Measurements from ENCODE around the gene ANXA8. TPM values are rescaled to one million over a fixed set of nuclear protein-coding genes. Genes with fewer than 3 reads are reported as not detected.
"Not testable (repeated sequence)": the region's sequence is repeated elsewhere in the genome, so short reads cannot be mapped to it uniquely, and the experiment has no call there.

ANXA8 gene
- polyA plus RNA-seq, 1 donor: 18.2 TPM

DNA sequence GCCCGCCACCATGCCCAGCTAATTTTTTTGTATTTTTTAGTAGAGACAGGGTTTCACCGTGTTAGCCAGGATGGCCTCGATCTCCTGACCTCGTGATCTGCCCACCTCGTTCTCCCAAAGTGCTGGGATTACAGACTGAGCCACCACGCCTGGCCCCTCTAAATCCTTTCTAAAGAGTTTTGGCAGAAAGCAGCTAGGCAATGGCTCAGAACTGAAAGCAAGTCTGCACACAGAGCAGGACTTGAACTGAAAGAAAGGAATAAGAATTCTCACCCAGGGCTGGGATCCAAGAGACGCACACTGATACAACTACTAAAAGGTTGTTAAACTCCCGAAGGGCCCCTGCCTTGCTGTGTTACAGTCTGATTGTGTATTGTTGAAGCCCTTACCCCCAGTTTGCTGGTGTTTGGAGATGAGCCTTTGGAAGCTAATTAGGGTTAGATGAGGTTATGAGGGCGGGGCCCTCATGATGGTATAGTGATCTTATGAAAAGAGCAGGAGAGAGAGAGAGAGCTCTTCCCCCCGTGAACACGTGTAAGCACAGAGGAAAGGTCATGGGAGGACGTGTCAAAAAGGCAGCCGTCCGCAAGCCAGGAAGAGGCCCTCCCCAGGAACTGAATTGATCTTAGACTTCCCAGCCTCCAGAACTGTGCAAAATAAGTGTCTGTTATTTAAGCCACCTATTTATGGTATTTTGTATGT, 18.5 kb downstream of the ANXA8 start:
- DNase-seq; H3K27me3 ChIP-seq (ENCODE audit: control insufficient read depth, insufficient read depth, low read length); H3K36me3 ChIP-seq (ENCODE audit: control insufficient read depth, insufficient read depth, low read length); H3K4me3 ChIP-seq (ENCODE audit: low read length); H3K9me3 ChIP-seq (ENCODE audit: control insufficient read depth, low read depth, low read length); H3K4me1 ChIP-seq (ENCODE audit: control insufficient read depth, insufficient read depth, low read length); H3K27ac ChIP-seq (ENCODE audit: low read length): not testable (repeated sequence)
- WGBS (ENCODE audit: insufficient coverage, low lambda C conversion rate): no CpG with 5 or more reads among the region's 14 CpGs

GRCh38 chr10:47462577-47463358, 21.1 kb downstream of the ANXA8 start:
- WGBS (ENCODE audit: insufficient coverage, low lambda C conversion rate): no CpG with 5 or more reads among the region's 9 CpGs
- not testable (repeated sequence) for H3K4me1 ChIP-seq (ENCODE audit: control insufficient read depth, insufficient read depth, low read length); H3K4me3 ChIP-seq (ENCODE audit: low read length); H3K27ac ChIP-seq (ENCODE audit: low read length); H3K36me3 ChIP-seq (ENCODE audit: control insufficient read depth, insufficient read depth, low read length); DNase-seq; H3K9me3 ChIP-seq (ENCODE audit: control insufficient read depth, low read depth, low read length); H3K27me3 ChIP-seq (ENCODE audit: control insufficient read depth, insufficient read depth, low read length)

- peaks cover 17% of the 10 kb centered on the region for H3K4me1 ChIP-seq (ENCODE audit: control insufficient read depth, insufficient read depth, low read length)
- not testable (repeated sequence) for H3K27me3 ChIP-seq (ENCODE audit: control insufficient read depth, insufficient read depth, low read length); H3K9me3 ChIP-seq (ENCODE audit: control insufficient read depth, low read depth, low read length); H3K36me3 ChIP-seq (ENCODE audit: control insufficient read depth, insufficient read depth, low read length); H3K27ac ChIP-seq (ENCODE audit: low read length)
- H3K4me3 ChIP-seq (ENCODE audit: low read length): peak overlapping the region; percentile 4
- peak; percentile 31 to 75 for DNase-seq
- WGBS (ENCODE audit: insufficient coverage, low lambda C conversion rate): no CpG with 5 or more reads among the region's 37 CpGs
Measured at GRCh38 chr10:47461261-47461687, 22.6 kb downstream of the ANXA8 start.

DNA sequence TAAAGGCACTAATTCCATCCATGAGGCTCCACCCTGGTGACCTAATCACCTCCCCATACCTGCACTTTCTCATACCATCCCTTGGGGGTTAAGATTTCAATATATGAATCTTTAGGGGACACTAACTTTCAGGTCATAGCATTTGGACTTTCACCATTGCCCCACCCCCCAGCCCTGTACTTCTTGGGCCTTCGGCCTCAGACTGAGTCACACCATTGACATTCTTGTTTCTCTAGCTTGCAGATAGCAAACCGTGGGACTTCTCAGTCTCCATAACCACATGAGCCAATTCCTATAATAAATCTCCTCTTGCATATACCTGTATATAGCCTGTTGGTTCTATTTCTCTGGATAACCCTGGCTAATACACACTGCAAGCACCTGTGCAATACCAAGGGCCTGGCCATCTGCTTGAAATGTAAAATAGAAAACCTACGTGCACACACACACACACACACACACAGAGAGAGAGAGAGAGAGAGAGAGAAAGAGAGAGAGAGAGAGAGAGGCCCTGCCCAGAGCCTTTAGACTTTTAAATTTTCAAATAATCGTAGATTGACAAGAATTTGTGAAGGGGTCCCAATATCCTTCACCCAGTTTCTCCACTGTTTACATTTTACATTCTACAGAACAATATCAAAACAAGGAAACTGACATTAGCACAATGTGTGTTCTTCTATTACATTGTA, 25.3 kb downstream of the ANXA8 start:
- Histone ChIP-seq H3K36me3 (ENCODE audit: control insufficient read depth, insufficient read depth, low read length) (no peaks in the 10 kb centered on the region), H3K27me3 (ENCODE audit: control insufficient read depth, insufficient read depth, low read length) (no peaks in the 10 kb centered on the region), H3K4me1 (ENCODE audit: control insufficient read depth, insufficient read depth, low read length) (peaks cover 33% of the 10 kb centered on the region), H3K27ac (ENCODE audit: low read length) (peak overlapping the region; percentile 61), H3K9me3 (ENCODE audit: control insufficient read depth, low read depth, low read length) (peaks cover 2% of the 10 kb centered on the region), H3K4me3 (ENCODE audit: low read length) (no peak overlapping the region)
- WGBS (ENCODE audit: insufficient coverage, low lambda C conversion rate): no CpG with 5 or more reads among the region's 4 CpGs
- peak; percentile 69 to 84 for DNase-seq

- Histone ChIP-seq H3K9me3 (ENCODE audit: control insufficient read depth, low read depth, low read length) (peaks cover 2% of the 10 kb centered on the region), H3K4me3 (ENCODE audit: low read length) (no peak overlapping the region), H3K27me3 (ENCODE audit: control insufficient read depth, insufficient read depth, low read length) (no peaks in the 10 kb centered on the region), H3K27ac (ENCODE audit: low read length) (no peak overlapping the region), H3K36me3 (ENCODE audit: control insufficient read depth, insufficient read depth, low read length) (no peaks in the 10 kb centered on the region), H3K4me1 (ENCODE audit: control insufficient read depth, insufficient read depth, low read length) (peaks cover 41% of the 10 kb centered on the region)
- WGBS (ENCODE audit: insufficient coverage, low lambda C conversion rate): no CpG with 5 or more reads among the region's 1 CpG
- DNase-seq: no peak
Measured at GRCh38 chr10:47457826-47458225, 26.1 kb downstream of the ANXA8 start.

- no peak overlapping the region for H3K27ac ChIP-seq (ENCODE audit: low read length)
- WGBS (ENCODE audit: insufficient coverage, low lambda C conversion rate): no CpG with 5 or more reads among the region's 1 CpG
- H3K9me3 ChIP-seq (ENCODE audit: control insufficient read depth, low read depth, low read length): peaks cover 2% of the 10 kb centered on the region
- no peak for DNase-seq
- H3K4me3 ChIP-seq (ENCODE audit: low read length): no peak overlapping the region
- no peaks in the 10 kb centered on the region for H3K27me3 ChIP-seq (ENCODE audit: control insufficient read depth, insufficient read depth, low read length)
- H3K4me1 ChIP-seq (ENCODE audit: control insufficient read depth, insufficient read depth, low read length): peaks cover 44% of the 10 kb centered on the region
- no peaks in the 10 kb centered on the region for H3K36me3 ChIP-seq (ENCODE audit: control insufficient read depth, insufficient read depth, low read length)
Measured at GRCh38 chr10:47457528-47457820, 26.4 kb downstream of the ANXA8 start.

GRCh38 chr10:47456794-47457527, 27.0 kb downstream of the ANXA8 start:
- no peak overlapping the region for H3K4me3 ChIP-seq (ENCODE audit: low read length)
- peaks cover 2% of the 10 kb centered on the region for H3K9me3 ChIP-seq (ENCODE audit: control insufficient read depth, low read depth, low read length)
- no peaks in the 10 kb centered on the region for H3K36me3 ChIP-seq (ENCODE audit: control insufficient read depth, insufficient read depth, low read length)
- H3K4me1 ChIP-seq (ENCODE audit: control insufficient read depth, insufficient read depth, low read length): peaks cover 49% of the 10 kb centered on the region
- DNase-seq: peak; percentile 27 to 73
- H3K27ac ChIP-seq (ENCODE audit: low read length): peak overlapping the region; percentile 37
- no CpG with 5 or more reads among the region's 6 CpGs for WGBS (ENCODE audit: insufficient coverage, low lambda C conversion rate)
- H3K27me3 ChIP-seq (ENCODE audit: control insufficient read depth, insufficient read depth, low read length): no peaks in the 10 kb centered on the region

GRCh38 chr10:47456079-47456785, 27.7 kb downstream of the ANXA8 start:
- no peaks in the 10 kb centered on the region for H3K36me3 ChIP-seq (ENCODE audit: control insufficient read depth, insufficient read depth, low read length)
- H3K4me1 ChIP-seq (ENCODE audit: control insufficient read depth, insufficient read depth, low read length): peaks cover 55% of the 10 kb centered on the region
- peak overlapping the region; percentile 17 for H3K27ac ChIP-seq (ENCODE audit: low read length)
- H3K9me3 ChIP-seq (ENCODE audit: control insufficient read depth, low read depth, low read length): peaks cover 2% of the 10 kb centered on the region
- DNase-seq: peak in 1 of 2 donors; percentile 67
- H3K27me3 ChIP-seq (ENCODE audit: control insufficient read depth, insufficient read depth, low read length): no peaks in the 10 kb centered on the region
- WGBS (ENCODE audit: insufficient coverage, low lambda C conversion rate): no CpG with 5 or more reads among the region's 8 CpGs
- no peak overlapping the region for H3K4me3 ChIP-seq (ENCODE audit: low read length)

GRCh38 chr10:47455350-47456078, 28.4 kb downstream of the ANXA8 start:
- not testable (repeated sequence) for DNase-seq; H3K9me3 ChIP-seq (ENCODE audit: control insufficient read depth, low read depth, low read length); H3K4me3 ChIP-seq (ENCODE audit: low read length); H3K27me3 ChIP-seq (ENCODE audit: control insufficient read depth, insufficient read depth, low read length); H3K36me3 ChIP-seq (ENCODE audit: control insufficient read depth, insufficient read depth, low read length)
- WGBS (ENCODE audit: insufficient coverage, low lambda C conversion rate): no CpG with 5 or more reads among the region's 9 CpGs
- Histone ChIP-seq H3K27ac (ENCODE audit: low read length) (peak overlapping the region; percentile 17), H3K4me1 (ENCODE audit: control insufficient read depth, insufficient read depth, low read length) (peaks cover 59% of the 10 kb centered on the region)
